Mucosa of rectum (tissue), 2 donors: ENCODE results near the gene DENND10.

Source experiments
- H3K27ac ChIP-seq, 2 donors: one replicate each; pipeline ENCODE4 v1.7.0; 2013; ENCODE audit warnings: inconsistent platforms in 2 of 2, low read depth in 2 of 2, low read length in 2 of 2
- H3K27me3 ChIP-seq, 2 donors: one replicate each; pipeline ENCODE4 v1.7.0; 2013; ENCODE audit warnings: low read length in 2 of 2; ENCODE audit not compliant: control insufficient read depth in 2 of 2, insufficient read depth in 2 of 2
- H3K36me3 ChIP-seq, 2 donors: one replicate each; pipeline ENCODE4 v1.7.0; 2013; ENCODE audit warnings: low read length in 2 of 2; ENCODE audit not compliant: control insufficient read depth in 2 of 2, insufficient read depth in 2 of 2
- H3K4me1 ChIP-seq, 2 donors: one replicate each; pipeline ENCODE4 v1.7.0; 2013; ENCODE audit warnings: low read length in 2 of 2, mild to moderate bottlenecking in 1 of 2; ENCODE audit not compliant: control insufficient read depth in 2 of 2, insufficient read depth in 2 of 2
- H3K4me3 ChIP-seq, 2 donors: one replicate each; pipeline ENCODE4 v1.7.0; 2013; ENCODE audit warnings: low read length in 2 of 2
- H3K9ac ChIP-seq, 2 donors: one replicate each; pipeline ENCODE4 v1.7.0; 2013; ENCODE audit warnings: low read length in 2 of 2, low read depth in 1 of 2, mild to moderate bottlenecking in 1 of 2
- H3K9me3 ChIP-seq, 2 donors: one replicate each; pipeline ENCODE4 v1.7.0; 2013; ENCODE audit warnings: low read length in 2 of 2; ENCODE audit not compliant: control insufficient read depth in 2 of 2
- donor health status: healthy.
- donor health status: Normal muscosa, but diverticular disease.

Gene DENND10

GRCh38 chr10:119103903-119104653 lies at the start of gene DENND10:
Gene DENND10, plus strand, starts transcription at chr10:119104113. Its CDS starts 30 bp downstream, at chr10:119104143.
- Histone ChIP-seq H3K9me3 (no peaks in the 10 kb centered on the region), H3K4me1 (peaks cover 15 to 20% of the 10 kb centered on the region in 2 donors), H3K27me3 (no peaks in the 10 kb centered on the region), H3K36me3 (peaks cover 0 to 8% of the 10 kb centered on the region in 2 donors), H3K9ac (peak within 1 kb of the TSS; percentile 65 to 70), H3K27ac (peak within 1 kb of the TSS; percentile 55 to 58), H3K4me3 (peak within 1 kb of the TSS; percentile 70 to 80)

GRCh38 chr10:119055472-119055871 lies 48.4 kb upstream of the DENND10 start:
- Histone ChIP-seq H3K36me3 (peaks cover 82 to 95% of the 10 kb centered on the region in 2 donors), H3K9ac (no peak overlapping the region)

GRCh38 chr10:119058010-119058409 lies 45.9 kb upstream of the DENND10 start:
- Histone ChIP-seq H3K4me1 (peaks cover 3 to 9% of the 10 kb centered on the region in 2 donors), H3K27ac (no peak overlapping the region), H3K4me3 (no peak overlapping the region), H3K9ac (no peak overlapping the region), H3K9me3 (no peaks in the 10 kb centered on the region), H3K36me3 (peaks cover 66 to 93% of the 10 kb centered on the region in 2 donors), H3K27me3 (no peaks in the 10 kb centered on the region)

More at GRCh38 chr10:119055472-119055871, 48.4 kb upstream of the DENND10 start:
- Histone ChIP-seq H3K27me3 (no peaks in the 10 kb centered on the region), H3K27ac (no peak overlapping the region), H3K9me3 (no peaks in the 10 kb centered on the region), H3K4me1 (peaks cover 2 to 3% of the 10 kb centered on the region in 2 donors), H3K4me3 (no peak overlapping the region)

- Histone ChIP-seq H3K4me1 (peaks cover 3 to 9% of the 10 kb centered on the region in 2 donors), H3K9me3 (no peaks in the 10 kb centered on the region), H3K36me3 (peaks cover 64 to 94% of the 10 kb centered on the region in 2 donors), H3K27me3 (no peaks in the 10 kb centered on the region), H3K9ac (no peak overlapping the region), H3K27ac (no peak overlapping the region), H3K4me3 (no peak overlapping the region)
Measured at GRCh38 chr10:119059557-119059956, 44.4 kb upstream of the DENND10 start.

GRCh38 chr10:119060107-119060506 lies 43.8 kb upstream of the DENND10 start:
- no peak overlapping the region for H3K9ac ChIP-seq
- peaks cover 3 to 9% of the 10 kb centered on the region in 2 donors for H3K4me1 ChIP-seq
- peaks cover 66 to 92% of the 10 kb centered on the region in 2 donors for H3K36me3 ChIP-seq
- no peaks in the 10 kb centered on the region for H3K9me3 ChIP-seq
- H3K27me3 ChIP-seq: no peaks in the 10 kb centered on the region
- no peak overlapping the region for H3K4me3 ChIP-seq
- no peak overlapping the region for H3K27ac ChIP-seq

GRCh38 chr10:119061352-119061751 lies 42.6 kb upstream of the DENND10 start:
- Histone ChIP-seq H3K27me3 (no peaks in the 10 kb centered on the region), H3K9ac (no peak overlapping the region), H3K9me3 (no peaks in the 10 kb centered on the region), H3K36me3 (peaks cover 64 to 89% of the 10 kb centered on the region in 2 donors), H3K4me3 (no peak overlapping the region), H3K27ac (no peak overlapping the region), H3K4me1 (peaks cover 0 to 7% of the 10 kb centered on the region in 2 donors)

GRCh38 chr10:119061926-119062325 lies 42.0 kb upstream of the DENND10 start:
- Histone ChIP-seq H3K9ac (no peak overlapping the region), H3K27ac (no peak overlapping the region), H3K36me3 (peaks cover 64 to 88% of the 10 kb centered on the region in 2 donors), H3K4me3 (no peak overlapping the region), H3K4me1 (peaks cover 0 to 7% of the 10 kb centered on the region in 2 donors), H3K9me3 (no peaks in the 10 kb centered on the region), H3K27me3 (no peaks in the 10 kb centered on the region)

- Histone ChIP-seq H3K4me1 (no peaks in the 10 kb centered on the region), H3K4me3 (no peak overlapping the region), H3K36me3 (peaks cover 57 to 71% of the 10 kb centered on the region in 2 donors), H3K9ac (no peak overlapping the region), H3K9me3 (no peaks in the 10 kb centered on the region), H3K27me3 (no peaks in the 10 kb centered on the region), H3K27ac (no peak overlapping the region)
Measured at GRCh38 chr10:119070395-119071165, 33.3 kb upstream of the DENND10 start.

GRCh38 chr10:119073584-119073983 lies 30.3 kb upstream of the DENND10 start:
- Histone ChIP-seq H3K9ac (no peak overlapping the region), H3K36me3 (peaks cover 44 to 46% of the 10 kb centered on the region in 2 donors), H3K27ac (no peak overlapping the region), H3K27me3 (no peaks in the 10 kb centered on the region), H3K4me3 (no peak overlapping the region), H3K4me1 (peaks cover 5 to 10% of the 10 kb centered on the region in 2 donors), H3K9me3 (no peaks in the 10 kb centered on the region)
